Endodermal cell (in vitro differentiated cells): ENCODE measurements around the gene CHPF. TPM values are rescaled to one million over a fixed set of nuclear protein-coding genes. Genes with fewer than 3 reads are reported as not detected.
A peak's percentile ranks its signal among the peaks of the same experiment; 100 is the strongest.

ENCODE experiments used
- DNase-seq: peaks from one replicate; pipeline ENCODE4 v3.0.0-alpha.2; 2017
- H3K27ac ChIP-seq: 2 replicates; pipeline ENCODE4 v1.5.1; 2013; ENCODE audit warnings: mild to moderate bottlenecking, low read depth, low read length, moderate library complexity
- H3K27me3 ChIP-seq: 2 replicates; pipeline ENCODE4 v1.6.1; 2013; ENCODE audit warnings: mild to moderate bottlenecking, low read length, moderate library complexity; ENCODE audit not compliant: insufficient read depth, control insufficient read depth, poor library complexity, severe bottlenecking
- H3K36me3 ChIP-seq: 2 replicates; pipeline ENCODE4 v1.7.0; 2013; ENCODE audit warnings: mild to moderate bottlenecking, low read length, moderate library complexity; ENCODE audit not compliant: control insufficient read depth, insufficient read depth
- H3K4me1 ChIP-seq: one replicate; pipeline ENCODE4 v1.7.0; 2013; ENCODE audit warnings: low read length; ENCODE audit not compliant: control insufficient read depth, insufficient read depth
- H3K4me3 ChIP-seq: 2 replicates; pipeline ENCODE4 v1.5.1; 2013; ENCODE audit warnings: mild to moderate bottlenecking, low read length, moderate library complexity
- H3K9ac ChIP-seq: 2 replicates; pipeline ENCODE4 v1.6.1; 2013; ENCODE audit warnings: mild to moderate bottlenecking, low read length, moderate library complexity; ENCODE audit not compliant: poor library complexity, severe bottlenecking; ENCODE audit errors: extremely low read depth
- H3K9me3 ChIP-seq: 2 replicates; pipeline ENCODE4 v1.6.1; 2013; ENCODE audit warnings: mild to moderate bottlenecking, low read length, moderate library complexity; ENCODE audit not compliant: control insufficient read depth
- H3K27ac Mint-ChIP-seq: 2 replicates; pipeline ENCODE4 v1.8.0; 2020; ENCODE audit warnings: mixed read lengths
- H3K27me3 Mint-ChIP-seq: 2 replicates; pipeline ENCODE4 v1.8.0; 2021; ENCODE audit warnings: mild to moderate bottlenecking, mixed read lengths; ENCODE audit not compliant: insufficient read depth
- H3K36me3 Mint-ChIP-seq: 2 replicates; pipeline ENCODE4 v1.8.0; 2020; ENCODE audit warnings: low read depth, mixed read lengths
- H3K4me1 Mint-ChIP-seq: 2 replicates; pipeline ENCODE4 v1.8.0; 2020; ENCODE audit warnings: mixed read lengths
- H3K4me3 Mint-ChIP-seq: 2 replicates; pipeline ENCODE4 v1.8.0; 2020; ENCODE audit warnings: mild to moderate bottlenecking, moderate library complexity, mixed read lengths
- H3K9me3 Mint-ChIP-seq: 2 replicates; pipeline ENCODE4 v1.8.0; 2020; ENCODE audit warnings: mild to moderate bottlenecking, mixed read lengths
- WGBS, 2 experiments: methylation state at CpG; one replicate each; pipeline versions ENCODE4 v1.1.5 to v1.1.7; 2013; ENCODE audit warnings: missing lambda C conversion rate in 2 of 2, mixed read lengths in 1 of 2; ENCODE audit not compliant: insufficient coverage in 1 of 2, insufficient read length in 1 of 2; 5-methylcytosine and 5-hydroxymethylcytosine counted together
- total RNA-seq, 2 donors: library from RNA; stranded (reverse); fragmentation: NEBNext Ultra II Directional in 1 of 2; extraction: Animal tissue kit (Norgen Biotek cat#: 25700) in 1 of 2; gene quantifications; 2 replicates in 1 of 2; 3 replicates in 1 of 2; pipeline ENCODE4 v1.2.1, GENCODE V29; 2021
- TF ChIP-seq, protein P1 (sequence below): fragments of 200-600 bp; sonication (generic); conservative IDR thresholded peaks from 2 replicates; pipeline ENCODE4 v1.5.0; 2021; ENCODE audit warnings: antibody characterized with exemption, mild to moderate bottlenecking

CHPF gene
- total RNA-seq, 2 donors from 2014 or later = 51.2 to 54.0 TPM

DNA sequence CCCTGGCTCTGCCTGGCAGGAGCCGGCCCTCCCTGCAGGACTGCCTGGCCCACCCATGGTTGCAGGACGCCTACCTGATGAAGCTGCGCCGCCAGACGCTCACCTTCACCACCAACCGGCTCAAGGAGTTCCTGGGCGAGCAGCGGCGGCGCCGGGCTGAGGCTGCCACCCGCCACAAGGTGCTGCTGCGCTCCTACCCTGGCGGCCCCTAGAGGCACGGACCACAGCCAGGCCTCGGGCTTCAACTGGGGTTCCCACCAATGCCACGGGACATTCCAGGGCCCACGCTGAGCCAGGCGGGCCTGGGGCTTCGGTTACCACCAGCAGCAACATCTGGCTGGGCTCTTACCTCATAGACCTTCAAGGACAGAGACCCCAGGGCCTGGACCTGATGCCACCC is 51.0 kb downstream of the CHPF start:
- WGBS, 2 experiments = 64 to 81% methylated on average over 9 to 20 of the region's 20 CpGs
- H3K4me1 ChIP-seq = peaks cover 7% of the 10 kb centered on the region
- Mint-ChIP-seq H3K4me1 (peaks cover 3% of the 10 kb centered on the region), H3K36me3 (no peaks in the 10 kb centered on the region), H3K27ac (no peak overlapping the region), H3K9me3 (no peaks in the 10 kb centered on the region), H3K27me3 (peaks cover 74% of the 10 kb centered on the region), H3K4me3 (no peak overlapping the region)
- H3K9ac ChIP-seq = no peak overlapping the region
- no peaks in the 10 kb centered on the region for H3K36me3 ChIP-seq
- H3K9me3 ChIP-seq = no peaks in the 10 kb centered on the region
- H3K27ac ChIP-seq = no peak overlapping the region
- H3K27me3 ChIP-seq = peaks cover 59% of the 10 kb centered on the region
- TF ChIP-seq, protein P1, sequence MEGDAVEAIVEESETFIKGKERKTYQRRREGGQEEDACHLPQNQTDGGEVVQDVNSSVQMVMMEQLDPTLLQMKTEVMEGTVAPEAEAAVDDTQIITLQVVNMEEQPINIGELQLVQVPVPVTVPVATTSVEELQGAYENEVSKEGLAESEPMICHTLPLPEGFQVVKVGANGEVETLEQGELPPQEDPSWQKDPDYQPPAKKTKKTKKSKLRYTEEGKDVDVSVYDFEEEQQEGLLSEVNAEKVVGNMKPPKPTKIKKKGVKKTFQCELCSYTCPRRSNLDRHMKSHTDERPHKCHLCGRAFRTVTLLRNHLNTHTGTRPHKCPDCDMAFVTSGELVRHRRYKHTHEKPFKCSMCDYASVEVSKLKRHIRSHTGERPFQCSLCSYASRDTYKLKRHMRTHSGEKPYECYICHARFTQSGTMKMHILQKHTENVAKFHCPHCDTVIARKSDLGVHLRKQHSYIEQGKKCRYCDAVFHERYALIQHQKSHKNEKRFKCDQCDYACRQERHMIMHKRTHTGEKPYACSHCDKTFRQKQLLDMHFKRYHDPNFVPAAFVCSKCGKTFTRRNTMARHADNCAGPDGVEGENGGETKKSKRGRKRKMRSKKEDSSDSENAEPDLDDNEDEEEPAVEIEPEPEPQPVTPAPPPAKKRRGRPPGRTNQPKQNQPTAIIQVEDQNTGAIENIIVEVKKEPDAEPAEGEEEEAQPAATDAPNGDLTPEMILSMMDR = peak; percentile 80
- H3K4me3 ChIP-seq = no peak overlapping the region
- peak; percentile 92 for DNase-seq

DNA sequence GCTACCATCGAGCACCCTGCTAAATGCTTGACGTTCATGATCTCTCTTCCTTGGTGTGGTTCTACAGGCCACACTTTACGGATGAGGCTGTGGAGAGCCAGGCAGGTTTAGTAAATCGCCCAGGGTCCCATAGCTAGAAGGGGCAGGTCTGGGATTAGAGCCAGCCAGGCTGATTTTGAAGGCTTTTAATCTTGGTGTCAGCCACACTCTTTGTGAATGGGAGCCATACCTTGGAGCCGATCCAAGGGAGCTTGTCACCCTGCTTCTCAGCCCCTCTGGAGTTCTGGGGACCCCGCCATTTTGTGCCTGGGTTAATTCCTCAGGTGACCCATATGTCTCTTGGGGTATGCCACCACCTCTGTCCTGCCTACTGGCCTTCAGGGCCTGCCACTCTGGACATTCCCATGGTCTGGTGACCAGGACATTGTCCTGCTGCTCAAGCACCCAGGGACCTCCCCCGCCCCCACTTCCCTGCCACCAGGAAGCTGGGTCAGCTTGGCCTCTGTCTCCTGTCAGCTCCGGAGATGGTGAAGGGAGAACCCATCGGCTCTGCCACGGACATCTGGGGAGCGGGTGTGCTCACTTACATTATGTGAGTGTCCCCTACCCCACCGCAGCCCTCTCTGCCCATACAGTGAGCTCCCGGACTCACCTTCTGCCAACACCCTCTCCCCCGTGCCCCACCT is 52.2 kb downstream of the CHPF start:
- no peak for DNase-seq
- peaks cover 59% of the 10 kb centered on the region for H3K27me3 ChIP-seq
- no peak overlapping the region for H3K4me3 ChIP-seq
- TF ChIP-seq, protein P1 = no peak
- no peak overlapping the region for H3K27ac Mint-ChIP-seq
- peaks cover 4% of the 10 kb centered on the region for H3K4me1 ChIP-seq
- H3K9me3 ChIP-seq = no peaks in the 10 kb centered on the region
- no peaks in the 10 kb centered on the region for H3K9me3 Mint-ChIP-seq
- no peaks in the 10 kb centered on the region for H3K36me3 Mint-ChIP-seq
- no peak overlapping the region for H3K27ac ChIP-seq
- no peak overlapping the region for H3K4me3 Mint-ChIP-seq
- H3K36me3 ChIP-seq = no peaks in the 10 kb centered on the region
- 85 to 94% methylated on average over 9 to 14 of the region's 14 CpGs for WGBS, 2 experiments
- H3K4me1 Mint-ChIP-seq = peaks cover under 1% of the 10 kb centered on the region
- H3K27me3 Mint-ChIP-seq = peaks cover 74% of the 10 kb centered on the region
- no peak overlapping the region for H3K9ac ChIP-seq

DNA sequence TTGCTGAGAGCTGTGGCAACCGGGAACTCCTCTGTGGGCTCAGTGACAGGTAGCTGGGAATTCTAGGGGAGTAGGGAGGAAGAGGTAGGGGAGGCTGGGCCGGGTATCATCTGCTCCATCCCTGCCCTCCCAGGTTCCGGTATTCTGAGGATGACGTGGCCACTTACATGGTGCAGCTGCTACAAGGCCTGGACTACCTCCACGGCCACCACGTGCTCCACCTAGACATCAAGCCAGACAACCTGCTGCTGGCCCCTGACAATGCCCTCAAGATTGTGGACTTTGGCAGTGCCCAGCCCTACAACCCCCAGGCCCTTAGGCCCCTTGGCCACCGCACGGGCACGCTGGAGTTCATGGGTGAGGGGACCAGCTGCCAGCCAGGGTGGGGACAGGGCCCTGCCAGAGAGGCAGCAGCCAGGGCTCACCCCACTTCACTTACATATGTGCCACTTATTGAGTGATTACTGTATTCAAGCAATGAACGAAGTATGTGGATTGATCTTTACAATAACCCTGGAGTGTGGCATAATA is 52.9 kb downstream of the CHPF start:
- TF ChIP-seq, protein P1 = no peak
- WGBS, 2 experiments = 93 to 98% methylated on average over 6 to 10 of the region's 10 CpGs
- Histone ChIP-seq H3K27ac (no peak overlapping the region), H3K9ac (no peak overlapping the region), H3K4me3 (no peak overlapping the region), H3K36me3 (no peaks in the 10 kb centered on the region), H3K27me3 (peaks cover 59% of the 10 kb centered on the region), H3K9me3 (no peaks in the 10 kb centered on the region), H3K4me1 (peaks cover 4% of the 10 kb centered on the region)
- no peak overlapping the region for H3K4me3 Mint-ChIP-seq
- DNase-seq = no peak
- no peaks in the 10 kb centered on the region for H3K4me1 Mint-ChIP-seq
- no peaks in the 10 kb centered on the region for H3K9me3 Mint-ChIP-seq
- no peaks in the 10 kb centered on the region for H3K36me3 Mint-ChIP-seq
- peaks cover 74% of the 10 kb centered on the region for H3K27me3 Mint-ChIP-seq
- no peak overlapping the region for H3K27ac Mint-ChIP-seq
